Vagina (tissue), 2 donors: ENCODE data around the gene CPLX1. TPM values are rescaled to one million over a fixed set of nuclear protein-coding genes. Genes with fewer than 3 reads are reported as not detected.
"Not testable (repeated sequence)": the region's sequence is repeated elsewhere in the genome, so short reads cannot be mapped to it uniquely, and the experiment has no call there.

Experiments
- DNase-seq, 2 donors: peaks; one replicate each; pipeline ENCODE4 v3.0.0-alpha.2; 2017; ENCODE audit errors: extremely low spot score in 2 of 2
- H3K27ac ChIP-seq: fragments of 200-600 bp; sonication (generic); one replicate; pipeline ENCODE4 v1.5.1; 2019
- H3K27me3 ChIP-seq: fragments of 200-600 bp; sonication (generic); one replicate; pipeline ENCODE4 v1.5.1; 2019
- H3K36me3 ChIP-seq, 2 donors: fragments of 200-600 bp; sonication (generic); one replicate each; pipeline ENCODE4 v1.5.1; 2017 to 2019
- H3K4me1 ChIP-seq: fragments of 200-600 bp; sonication (generic); one replicate; pipeline ENCODE4 v1.5.1; 2019
- H3K4me3 ChIP-seq, 2 donors: fragments of 200-600 bp; sonication (generic); 1 replicate in 1 of 2; 2 replicates in 1 of 2; pipeline ENCODE4 v1.5.1; 2016 to 2019
- H3K9me3 ChIP-seq: fragments of 200-600 bp; sonication (generic); one replicate; pipeline ENCODE4 v1.5.1; 2019
- CTCF ChIP-seq, 3 experiments: fragments of 450-650 bp in 2 of 3; fragments of 200-600 bp in 1 of 3; sonication (generic) in 1 of 3; IDR thresholded peaks; one replicate each; pipeline ENCODE4 v1.5.1; 2017 to 2019; ENCODE audit warnings: antibody characterized with exemption in 3 of 3, mild to moderate bottlenecking in 2 of 3, moderate library complexity in 2 of 3
- POLR2A ChIP-seq, 2 donors: fragments of 450-650 bp; IDR thresholded peaks; one replicate each; pipeline ENCODE4 v1.6.1; 2017; ENCODE audit warnings: antibody characterized with exemption in 2 of 2, mild to moderate bottlenecking in 2 of 2, moderate library complexity in 2 of 2
- POLR2AphosphoS5 ChIP-seq, 2 donors: sonication (generic); formaldehyde crosslinking; IDR thresholded peaks; one replicate each; pipeline ENCODE4 v1.9.0; 2017; ENCODE audit warnings: antibody characterized with exemption in 2 of 2, mild to moderate bottlenecking in 2 of 2, low read depth in 1 of 2; ENCODE audit not compliant: insufficient read depth in 1 of 2
- intact Hi-C: fragments of 100-400 bp; cut with DNase I; formaldehyde crosslinking; loops from one replicate; pipeline ENCODE4 v1.15.1; 2023
- total RNA-seq: library from RNA; depleted of rRNA; stranded (reverse); fragments of >200 nt; gene quantifications from one replicate; pipeline ENCODE4 v1.2.3, GENCODE V29; 2016

Gene CPLX1
- total RNA-seq, 1 donor from 2014 or later, result 0.98 TPM

DNA sequence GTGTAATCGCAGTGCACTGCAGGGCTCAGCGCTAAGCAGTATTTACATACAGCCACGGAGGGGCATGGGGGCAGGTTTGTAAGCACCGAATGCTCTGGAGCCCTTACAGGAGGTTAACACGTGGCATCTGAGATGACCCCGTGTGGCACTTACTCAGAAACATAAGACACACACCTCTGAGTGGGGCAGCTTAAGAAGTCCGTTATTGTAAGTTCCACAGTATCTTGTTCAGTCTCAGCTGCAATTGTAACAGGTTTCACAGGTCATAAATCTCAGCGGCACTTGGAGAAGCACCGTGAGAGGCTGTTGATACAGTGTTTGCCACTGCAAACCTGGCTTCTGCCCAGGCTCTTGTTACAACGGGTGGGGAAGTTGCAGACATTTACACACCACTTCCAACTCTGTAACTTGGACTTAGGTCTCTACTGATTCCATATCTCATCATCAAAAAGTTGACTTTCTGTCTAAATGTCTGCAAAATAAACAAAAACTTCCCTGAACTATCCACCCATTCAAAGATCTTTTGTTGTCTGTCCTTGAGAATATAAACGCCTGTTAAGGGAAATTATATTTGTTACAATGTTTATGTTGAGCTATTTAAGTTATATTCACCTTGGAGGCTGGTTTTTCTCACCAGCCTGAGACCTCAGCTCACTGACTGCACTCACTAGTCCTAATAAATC lies 10.3 kb downstream of the CPLX1 start:
- H3K4me3 ChIP-seq, result no peak overlapping the region
- no peak overlapping the region for H3K27ac ChIP-seq
- intact Hi-C loops, result no loop called here
- H3K9me3 ChIP-seq, result no peaks in the 10 kb centered on the region
- H3K27me3 ChIP-seq, result no peaks in the 10 kb centered on the region
- no peaks in the 10 kb centered on the region for H3K36me3 ChIP-seq
- no peaks in the 10 kb centered on the region for H3K4me1 ChIP-seq
- no peak for DNase-seq
- TF ChIP-seq POLR2AphosphoS5 (IDR thresholded peaks at IDR 0.05; ENCODE audit: insufficient read depth in 1 of 2, low read depth in 1 of 2), result no peak
- no peak for TF ChIP-seq POLR2A (IDR thresholded peaks at IDR 0.05)
- TF ChIP-seq CTCF (IDR thresholded peaks at IDR 0.05), result no peak

DNA sequence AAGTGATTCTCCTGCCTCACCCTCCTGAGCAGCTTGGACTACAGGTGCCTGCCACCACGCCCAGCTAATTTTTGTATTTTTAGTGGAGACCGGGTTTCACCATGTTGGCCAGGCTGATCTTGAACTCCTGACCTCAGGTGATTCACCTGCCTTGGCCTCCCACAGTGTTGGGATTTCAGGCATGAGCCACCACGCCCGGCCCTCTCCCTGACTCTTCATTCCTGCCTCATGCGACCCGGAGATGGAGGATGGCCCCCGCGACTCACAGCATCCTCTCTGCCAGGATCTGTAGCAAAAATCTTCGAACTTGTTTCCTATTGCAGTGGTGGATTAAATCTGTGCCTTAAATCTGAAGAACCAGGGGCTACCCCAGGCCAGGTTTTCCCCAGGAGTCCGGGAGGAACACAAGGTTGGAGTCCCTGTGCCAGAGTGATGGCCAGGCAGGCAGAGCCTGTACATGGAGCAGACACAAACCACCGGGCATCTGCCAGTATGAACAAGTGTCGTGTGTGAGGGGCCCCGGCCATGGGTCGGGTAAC lies 11.5 kb downstream of the CPLX1 start:
- Histone ChIP-seq H3K27me3 (no peaks in the 10 kb centered on the region), H3K9me3 (no peaks in the 10 kb centered on the region), H3K27ac (no peak overlapping the region), H3K36me3 (no peaks in the 10 kb centered on the region), H3K4me1 (no peaks in the 10 kb centered on the region), H3K4me3 (no peak overlapping the region)
- intact Hi-C loops, result no loop called here
- no peak for DNase-seq
- no peak for TF ChIP-seq CTCF (IDR thresholded peaks at IDR 0.05)
- TF ChIP-seq POLR2AphosphoS5 (IDR thresholded peaks at IDR 0.05; ENCODE audit: insufficient read depth in 1 of 2, low read depth in 1 of 2), result no peak
- no peak for TF ChIP-seq POLR2A (IDR thresholded peaks at IDR 0.05)

DNA sequence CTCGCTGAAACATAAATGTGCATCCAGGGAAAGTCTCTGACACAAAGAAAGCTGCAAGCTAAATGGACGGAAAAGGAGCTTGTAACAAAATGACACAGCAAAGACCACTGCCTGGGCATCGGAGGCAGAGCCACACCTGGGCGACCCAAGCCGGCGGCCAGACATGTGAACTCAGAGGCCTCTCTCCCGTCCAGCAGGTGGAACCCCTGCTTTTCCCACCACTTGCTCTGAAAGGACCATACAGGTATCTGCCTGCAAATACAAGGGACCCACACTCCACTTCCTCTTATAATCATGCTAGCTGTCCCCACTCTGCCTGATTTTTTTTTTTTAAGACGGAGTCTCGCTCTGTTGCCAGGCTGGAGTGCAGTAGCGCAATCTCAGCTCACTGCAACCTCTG lies 12.0 kb downstream of the CPLX1 start:
- Histone ChIP-seq H3K27me3 (no peaks in the 10 kb centered on the region), H3K36me3 (no peaks in the 10 kb centered on the region)
- DNase-seq, result no peak

DNA sequence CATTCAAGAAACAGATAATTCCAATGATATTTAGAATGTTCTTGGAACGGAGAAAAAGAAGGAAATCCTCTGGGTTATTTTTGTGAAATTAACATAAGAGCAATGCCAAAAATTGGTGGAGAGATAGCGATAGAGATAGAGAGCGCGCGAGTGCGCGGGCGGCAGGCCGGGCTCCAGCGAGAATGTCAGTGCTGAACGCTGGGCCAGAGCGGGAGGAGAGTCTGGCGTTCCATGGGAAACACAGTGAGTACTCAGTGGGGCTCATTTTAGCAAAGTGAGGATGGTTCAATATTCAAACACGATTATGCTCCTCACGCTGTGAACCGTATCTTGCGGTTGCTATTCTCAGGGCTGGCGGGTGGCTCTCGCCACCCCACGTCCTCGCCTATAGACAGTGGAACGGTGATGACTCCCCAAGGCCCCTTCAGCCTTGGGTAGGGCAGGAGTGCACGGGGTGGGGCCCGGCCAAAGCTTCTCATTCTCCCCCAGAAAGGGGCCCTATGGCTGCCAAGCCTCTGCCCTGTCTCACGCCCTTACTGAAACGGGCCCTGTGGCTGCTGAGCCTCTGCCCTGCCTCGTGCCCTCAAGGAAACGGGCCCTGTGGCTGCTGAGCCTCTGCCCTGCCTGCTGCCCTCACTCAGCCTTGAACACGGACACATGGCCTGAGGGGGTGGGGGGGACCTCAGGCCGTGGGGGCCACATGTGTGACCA lies 16.9 kb downstream of the CPLX1 start:
- Histone ChIP-seq H3K36me3 (no peaks in the 10 kb centered on the region), H3K4me3 (no peak overlapping the region), H3K9me3 (no peaks in the 10 kb centered on the region), H3K4me1 (no peaks in the 10 kb centered on the region), H3K27ac (no peak overlapping the region), H3K27me3 (no peaks in the 10 kb centered on the region)
- DNase-seq, result no peak
- intact Hi-C loops, result no loop called here
- no peak for TF ChIP-seq CTCF (IDR thresholded peaks at IDR 0.05)
- no peak for TF ChIP-seq POLR2AphosphoS5 (IDR thresholded peaks at IDR 0.05; ENCODE audit: insufficient read depth in 1 of 2, low read depth in 1 of 2)
- no peak for TF ChIP-seq POLR2A (IDR thresholded peaks at IDR 0.05)

More for the DNA sequence above, 12.0 kb downstream of the CPLX1 start:
- intact Hi-C loops, result no loop called here
- no peak for TF ChIP-seq POLR2AphosphoS5 (IDR thresholded peaks at IDR 0.05; ENCODE audit: insufficient read depth in 1 of 2, low read depth in 1 of 2)
- TF ChIP-seq POLR2A (IDR thresholded peaks at IDR 0.05), result no peak
- TF ChIP-seq CTCF (IDR thresholded peaks at IDR 0.05), result no peak
- Histone ChIP-seq H3K4me3 (no peak overlapping the region), H3K4me1 (no peaks in the 10 kb centered on the region), H3K27ac (no peak overlapping the region), H3K9me3 (no peaks in the 10 kb centered on the region)

GRCh38 chr4:807792-808191 lies 18.1 kb downstream of the CPLX1 start:
- no peak for DNase-seq
- H3K36me3 ChIP-seq, result no peaks in the 10 kb centered on the region
- H3K9me3 ChIP-seq, result no peaks in the 10 kb centered on the region
- intact Hi-C loops, result no loop called here
- TF ChIP-seq POLR2A (IDR thresholded peaks at IDR 0.05) (no peak), POLR2AphosphoS5 (IDR thresholded peaks at IDR 0.05; ENCODE audit: insufficient read depth in 1 of 2, low read depth in 1 of 2) (no peak), CTCF (IDR thresholded peaks at IDR 0.05) (no peak)
- no peaks in the 10 kb centered on the region for H3K27me3 ChIP-seq
- no peaks in the 10 kb centered on the region for H3K4me1 ChIP-seq
- no peak overlapping the region for H3K27ac ChIP-seq
- H3K4me3 ChIP-seq, result no peak overlapping the region

DNA sequence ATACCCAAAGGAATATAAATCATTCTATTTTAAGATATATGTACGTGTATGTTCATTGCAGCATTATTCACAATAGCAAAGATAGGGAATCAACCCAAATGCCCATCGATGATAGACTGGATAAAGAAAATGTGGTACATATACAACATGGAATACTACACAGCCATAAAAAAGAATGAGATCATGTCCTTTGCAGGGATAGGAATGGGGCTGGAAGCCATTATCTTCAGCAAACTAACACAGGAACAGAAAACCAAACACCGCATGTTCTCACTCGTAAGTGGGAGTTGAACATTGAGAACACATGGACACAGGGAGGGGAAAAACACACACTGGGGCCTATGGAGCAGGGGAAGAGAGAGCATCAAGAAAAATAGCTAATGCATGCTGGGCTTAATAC lies 18.9 kb downstream of the CPLX1 start:
- H3K36me3 ChIP-seq, H3K4me3 ChIP-seq, H3K9me3 ChIP-seq, H3K4me1 ChIP-seq, intact Hi-C loops, H3K27ac ChIP-seq, DNase-seq, H3K27me3 ChIP-seq: not testable (repeated sequence)
